Stimulated activated naive CD4-positive, alpha-beta T cell (primary cell): ENCODE measurements around the gene MAPK8.
"Not testable (repeated sequence)": the region's sequence is repeated elsewhere in the genome, so short reads cannot be mapped to it uniquely, and the experiment has no call there.

Source experiments
- DNase-seq, 6 experiments: peaks; one replicate each; lab custom pipeline; 2025; lab: John Stamatoyannopoulos, UW

The MAPK8 gene

DNA sequence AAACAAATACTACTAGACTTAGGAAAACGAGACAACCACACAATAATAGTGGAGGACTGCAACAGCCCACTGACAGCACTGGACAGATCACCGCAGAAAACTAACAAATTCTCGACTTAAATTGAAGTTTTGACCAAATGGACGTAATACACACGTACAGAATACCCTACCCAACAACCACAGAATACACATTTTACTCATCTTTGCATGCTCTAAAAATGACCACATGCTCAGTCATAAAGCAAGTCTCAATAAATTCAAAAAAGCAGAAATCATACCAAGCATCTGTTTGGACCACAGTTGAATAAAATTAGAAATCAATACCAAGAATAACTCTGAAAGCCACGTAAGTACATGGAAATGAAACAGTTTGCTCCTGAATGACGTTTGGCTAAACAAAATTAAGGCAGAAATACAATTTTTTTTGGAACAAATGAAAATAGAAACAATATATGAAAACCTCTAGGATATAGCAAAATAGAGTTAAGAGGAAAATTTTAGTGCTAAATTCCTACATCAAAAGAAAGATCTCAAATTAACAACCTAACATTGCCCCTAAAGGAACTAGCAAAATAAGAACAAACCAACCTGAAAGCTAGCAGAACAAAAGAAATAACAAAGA is 30.6 kb downstream of the MAPK8 start:
- no peak for DNase-seq

DNA sequence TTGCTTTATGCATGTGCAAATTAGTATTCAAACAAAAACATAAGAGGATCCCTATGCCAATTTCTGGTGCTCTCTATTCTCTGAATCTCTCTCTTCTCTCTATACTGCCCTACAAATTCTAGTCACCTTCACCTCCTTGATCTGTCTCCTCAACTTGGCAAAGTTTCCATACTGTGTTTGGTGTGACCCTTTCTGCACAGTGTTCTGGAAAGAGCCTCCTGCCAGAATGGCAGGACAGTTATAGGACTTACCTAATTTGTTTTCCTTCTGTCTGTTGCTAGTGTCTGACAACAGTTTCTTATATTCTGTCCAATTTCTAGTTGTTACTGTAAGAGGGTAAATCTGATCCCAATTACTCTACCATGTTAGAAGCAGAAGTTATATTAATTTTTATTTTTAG is 34.3 kb downstream of the MAPK8 start:
- no peak for DNase-seq

DNA sequence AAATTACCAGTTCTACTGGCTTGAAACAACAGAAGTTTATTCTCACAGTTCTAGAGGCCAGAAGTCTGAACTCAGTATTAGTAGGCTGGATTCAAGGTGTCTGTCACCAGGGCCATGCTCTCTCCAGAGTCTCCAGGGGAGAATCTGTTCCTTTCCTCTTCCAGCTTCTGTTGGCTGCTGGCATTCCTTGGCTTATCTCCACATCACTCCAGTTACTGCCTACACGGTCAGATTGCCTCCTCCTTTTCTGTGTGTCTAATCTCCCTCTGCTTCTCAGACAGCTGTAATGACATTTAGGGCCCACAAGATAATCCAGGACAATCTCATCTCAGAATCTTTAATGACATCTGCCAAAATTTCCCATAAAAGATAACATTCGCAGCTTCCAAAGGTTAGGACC is 36.6 kb downstream of the MAPK8 start:
- DNase-seq = no peak

DNA sequence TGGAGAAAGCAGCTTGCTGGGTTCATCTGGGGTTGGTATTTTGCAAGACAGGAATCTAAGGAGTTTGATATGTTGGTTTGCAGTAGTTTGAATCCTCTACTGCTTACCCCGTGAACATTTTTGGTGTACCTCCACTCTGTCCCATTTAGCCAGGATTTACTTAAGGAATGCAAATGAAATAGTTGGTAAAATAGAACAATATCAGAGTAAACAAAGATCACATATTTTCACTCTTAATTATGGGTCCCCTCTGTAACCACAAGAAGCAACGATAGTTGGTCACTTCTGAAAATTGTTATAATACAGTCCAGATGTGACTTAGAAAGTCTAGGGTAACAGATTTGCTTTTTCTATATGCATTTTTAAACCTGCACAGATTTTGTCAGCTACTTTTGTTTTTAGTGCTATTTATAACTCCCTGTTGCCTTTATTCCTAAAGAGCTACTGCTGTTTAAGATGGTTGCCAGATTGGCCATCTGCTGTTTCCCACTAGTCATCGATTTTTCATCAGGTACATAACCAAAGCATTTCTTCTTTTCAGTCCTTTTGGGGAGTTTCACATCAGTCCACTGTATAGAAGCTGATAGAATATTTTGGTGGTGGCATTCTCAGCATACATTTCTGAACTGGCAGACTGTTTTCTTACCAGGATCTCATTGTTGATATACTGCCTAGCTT is 37.6 kb downstream of the MAPK8 start:
- no peak for DNase-seq

DNA sequence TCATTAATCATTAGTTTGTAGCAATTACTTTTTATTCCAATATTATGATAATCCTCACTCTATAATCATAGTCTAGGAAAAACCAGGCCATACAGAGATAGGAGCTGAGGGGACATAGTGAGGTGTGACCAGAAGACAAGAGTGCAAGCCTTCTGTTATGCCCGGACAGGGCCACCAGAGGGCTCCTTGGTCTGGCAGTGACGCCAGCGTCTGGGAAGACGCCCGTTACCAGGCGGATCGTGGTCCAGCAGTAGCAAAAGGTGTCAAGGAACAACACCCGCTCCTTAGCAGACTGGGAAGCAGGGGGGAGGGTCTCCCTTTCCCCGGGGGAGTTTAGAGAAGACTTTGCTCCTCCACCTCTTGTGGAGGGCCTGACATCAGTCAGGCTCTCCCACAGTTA is 39.8 kb downstream of the MAPK8 start:
- DNase-seq = not testable (repeated sequence)

GRCh38 chr10:48347539-48347938 is 41.1 kb downstream of the MAPK8 start:
- DNase-seq = not testable (repeated sequence)

- not testable (repeated sequence) for DNase-seq
These were observed 41.5 kb downstream of the MAPK8 start for GRCh38 chr10:48347943-48348342.

DNA sequence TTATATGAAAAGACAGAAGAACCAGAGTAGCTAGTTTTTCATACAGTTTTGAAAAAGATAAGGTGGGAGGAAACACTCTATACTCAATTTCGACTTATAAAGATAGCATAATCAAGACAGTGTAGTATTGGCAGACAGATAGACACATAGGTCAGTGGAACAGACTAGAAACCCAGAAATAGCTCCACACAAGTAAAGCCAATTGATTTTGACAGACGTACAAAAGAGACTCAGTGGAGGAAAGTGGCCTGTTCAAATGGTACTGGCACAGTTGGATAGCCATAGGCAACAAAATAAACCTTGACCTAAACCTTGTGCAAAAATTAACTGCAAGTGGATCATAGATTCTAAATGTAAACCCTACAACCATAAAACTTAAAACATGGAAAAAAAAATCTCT is 46.8 kb downstream of the MAPK8 start:
- DNase-seq = no peak

DNA sequence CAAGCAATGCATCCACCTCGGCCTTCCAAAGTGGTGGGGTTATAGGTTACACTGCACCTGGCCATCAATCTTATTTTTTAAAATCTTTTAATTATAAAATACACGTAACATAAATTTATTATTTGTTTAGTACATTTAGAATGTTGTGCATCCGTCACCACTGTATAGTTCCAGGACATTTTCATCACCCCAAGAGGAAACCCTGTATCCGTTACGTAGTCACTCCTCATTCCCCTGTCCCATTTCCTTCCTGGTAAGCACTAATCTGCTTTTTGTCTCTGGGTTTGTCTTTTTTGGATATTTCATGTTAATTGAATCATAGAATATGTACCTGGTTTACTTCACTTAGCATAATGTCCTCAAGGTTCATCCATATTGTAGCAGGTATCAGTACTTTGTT is 51.2 kb downstream of the MAPK8 start:
- no peak for DNase-seq

DNA sequence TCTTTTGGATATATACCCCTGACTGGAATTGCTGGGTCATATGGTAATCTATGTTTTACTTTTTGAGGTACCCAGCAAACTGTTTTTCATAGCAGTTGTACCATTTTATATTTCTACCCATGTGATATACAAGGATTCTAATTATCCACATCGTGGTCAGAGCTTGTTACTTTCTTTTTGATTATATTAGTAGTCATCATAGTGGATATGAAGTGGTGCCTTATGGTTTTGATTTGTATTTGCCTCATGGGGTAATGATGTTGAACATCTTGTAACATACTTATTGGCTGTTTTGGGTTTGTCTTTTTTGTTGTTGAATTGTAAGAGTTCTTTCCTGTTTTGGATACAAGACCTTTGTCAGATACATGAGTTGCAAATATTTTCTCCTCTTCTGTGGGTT is 51.7 kb downstream of the MAPK8 start:
- DNase-seq = no peak

DNA sequence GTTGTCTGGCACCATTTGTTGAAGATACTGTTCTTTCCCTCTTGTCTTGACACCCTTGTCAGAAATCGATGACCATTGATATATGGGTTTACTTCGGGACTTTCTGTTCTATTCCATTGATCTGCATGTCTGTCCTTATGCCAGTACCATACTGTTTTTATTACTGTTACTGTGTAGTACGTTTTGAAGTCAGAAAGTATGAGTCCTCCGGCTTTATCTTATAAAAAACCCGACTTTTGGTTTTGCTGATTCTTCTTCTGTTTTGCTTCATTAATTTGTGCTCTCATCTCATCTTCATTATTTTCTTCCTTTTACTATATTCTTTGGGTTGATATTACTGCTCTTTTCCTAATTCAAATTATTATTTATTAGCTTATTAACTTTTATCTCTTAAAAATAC is 52.4 kb downstream of the MAPK8 start:
- DNase-seq = no peak

DNA sequence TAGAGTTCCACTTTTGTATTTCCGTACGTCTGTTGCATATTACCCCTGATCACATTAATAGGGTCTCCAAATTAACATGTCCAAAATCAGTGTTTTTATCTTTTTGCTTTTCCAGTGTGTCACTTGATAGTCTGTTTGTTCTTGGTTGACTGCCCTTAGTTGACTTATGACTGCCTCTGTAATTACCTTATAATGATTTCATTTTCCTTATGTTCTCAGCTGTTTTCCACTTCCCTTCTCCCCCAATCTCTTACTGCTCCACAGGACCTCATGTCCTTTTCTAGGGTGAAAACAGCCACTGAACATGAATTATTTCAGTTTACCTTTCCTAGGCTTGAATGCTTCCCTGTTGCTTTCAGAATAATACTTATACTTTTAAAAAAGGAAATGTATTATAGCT is 54.7 kb downstream of the MAPK8 start:
- no peak for DNase-seq

GRCh38 chr10:48363617-48364355 is 57.3 kb downstream of the MAPK8 start:
- peak in 3 of 6 experiments; percentile 1 to 36 (median 30) for DNase-seq

GRCh38 chr10:48364659-48365405 is 58.4 kb downstream of the MAPK8 start:
- DNase-seq = no peak

- no peak for DNase-seq
These were observed 59.2 kb downstream of the MAPK8 start for GRCh38 chr10:48365668-48366067.

GRCh38 chr10:48366261-48366660 is 59.8 kb downstream of the MAPK8 start:
- DNase-seq = no peak

- DNase-seq = no peak
These were observed 63.0 kb downstream of the MAPK8 start for GRCh38 chr10:48369501-48369900.

GRCh38 chr10:48377751-48378530 is 71.5 kb downstream of the MAPK8 start:
- no peak for DNase-seq

DNA sequence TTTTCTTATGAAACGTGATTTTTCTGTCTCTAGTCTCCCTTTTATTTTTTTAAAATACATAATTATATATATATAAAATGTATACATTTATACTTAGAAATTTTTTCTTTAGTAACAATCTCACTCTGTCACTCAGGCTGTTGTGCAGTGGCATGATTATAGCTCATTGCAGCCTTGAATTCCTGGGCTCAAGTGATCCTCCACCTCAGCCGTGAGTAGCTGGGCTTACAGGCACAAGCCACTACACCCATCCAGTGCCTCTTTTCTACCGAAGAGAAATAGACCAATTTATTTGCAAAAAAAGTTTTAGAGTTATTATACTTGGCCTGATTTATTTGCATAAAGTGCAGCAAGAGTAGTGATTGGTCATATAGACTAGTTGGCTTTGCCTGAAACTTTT is 72.2 kb downstream of the MAPK8 start:
- no peak for DNase-seq

DNA sequence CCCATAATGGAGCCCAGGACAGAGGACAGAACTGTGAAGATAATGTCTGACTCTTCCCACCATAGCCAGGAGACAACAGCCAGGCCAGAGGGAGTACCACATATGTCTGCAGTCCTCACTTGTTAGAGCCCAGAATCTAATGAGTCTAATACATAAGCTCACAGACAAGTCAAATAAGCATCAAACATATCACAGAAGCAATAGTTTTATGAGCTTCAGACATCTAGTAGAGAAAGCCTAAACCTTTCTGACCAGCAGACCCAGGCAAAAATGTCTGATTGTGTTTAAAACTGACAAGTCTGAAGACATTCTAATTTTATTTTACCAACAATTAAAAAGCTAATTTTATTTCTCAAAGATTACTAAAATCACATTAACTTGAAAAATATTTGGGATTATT is 75.5 kb downstream of the MAPK8 start:
- DNase-seq = no peak

DNA sequence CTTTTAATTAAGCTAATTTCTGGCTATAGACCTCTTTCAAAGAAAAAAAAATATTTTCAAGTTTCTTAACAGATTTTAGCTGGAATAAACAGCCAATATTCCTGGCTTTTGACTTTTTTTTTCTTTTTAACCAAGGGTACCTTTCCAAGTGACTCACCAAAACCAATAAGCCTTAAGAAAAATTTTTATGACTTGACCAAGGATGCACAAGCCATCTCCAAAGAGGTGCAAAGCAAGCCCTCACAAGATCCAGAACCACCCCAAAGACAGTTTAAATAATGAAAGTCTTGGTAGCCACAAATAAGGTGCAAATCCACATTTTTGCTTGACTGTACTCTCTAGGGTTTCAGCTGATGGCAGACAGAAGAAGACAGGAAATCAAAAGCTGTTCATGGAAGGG is 76.5 kb downstream of the MAPK8 start:
- no peak for DNase-seq

DNA sequence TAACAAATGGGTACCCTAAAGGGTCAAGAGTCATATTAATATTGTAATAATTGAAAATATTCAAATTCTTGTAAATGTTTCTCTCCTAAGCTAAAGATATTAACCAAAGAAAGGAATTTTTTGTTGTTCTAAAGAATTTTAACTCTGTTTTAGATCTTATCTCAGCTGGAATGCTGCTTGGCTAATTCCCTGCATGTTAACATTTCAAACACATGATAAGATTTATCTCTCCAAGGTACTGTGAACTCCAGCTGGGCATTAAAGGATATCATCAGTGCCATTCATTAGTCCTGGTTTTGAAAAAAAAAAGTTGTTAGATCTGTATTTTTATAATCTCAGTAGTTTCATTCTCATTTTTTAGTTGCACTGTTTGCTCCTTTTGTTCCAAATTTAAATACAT is 76.9 kb downstream of the MAPK8 start:
- no peak for DNase-seq
